Activated naive CD8-positive, alpha-beta T cell treated with anti-CD3 and anti-CD28 coated beads, Interleukin-2, amount 10 ng/mL, durations not matched to agents 7 days and 5 days (primary cell): ENCODE data around the gene IL17D. TPM values are rescaled to one million over a fixed set of nuclear protein-coding genes. Genes with fewer than 3 reads are reported as not detected.
"Not testable (repeated sequence)": the region's sequence is repeated elsewhere in the genome, so short reads cannot be mapped to it uniquely, and the experiment has no call there.

Experiments used
- ATAC-seq: fragments of 150-1000 bp; cut with Tn5 transposase; one replicate; pipeline ENCODE4 v1.10.0; 2021; ENCODE audit warnings: low read depth, moderate library complexity
- POLR2A ChIA-PET: fragments of 350-600 bp; sonication (Branson Sonifier 250); formaldehyde crosslinking; loops from one replicate; lab custom pipeline; 2021; ENCODE audit warnings: antibody characterized with exemption; lab: Charles Lee
- DNase-seq: peaks from one replicate; pipeline ENCODE4 v3.0.0; 2021
- H3K27ac Mint-ChIP-seq: one replicate; pipeline ENCODE4 v1.8.0; 2022; ENCODE audit warnings: mild to moderate bottlenecking, mixed read lengths
- H3K27me3 Mint-ChIP-seq: one replicate; pipeline ENCODE4 v1.8.0; 2022; ENCODE audit warnings: mild to moderate bottlenecking, moderate library complexity, mixed read lengths
- H3K36me3 Mint-ChIP-seq: one replicate; pipeline ENCODE4 v1.8.0; 2021; ENCODE audit warnings: mild to moderate bottlenecking, mixed read lengths
- H3K4me1 Mint-ChIP-seq: one replicate; pipeline ENCODE4 v1.8.0; 2021; ENCODE audit warnings: mixed read lengths
- H3K4me3 Mint-ChIP-seq: one replicate; pipeline ENCODE4 v1.8.0; 2022; ENCODE audit warnings: mild to moderate bottlenecking, moderate library complexity, mixed read lengths
- H3K9me3 Mint-ChIP-seq: one replicate; pipeline ENCODE4 v1.8.0; 2021; ENCODE audit warnings: mixed read lengths
- total RNA-seq, 2 experiments: library from RNA; stranded (reverse); gene quantifications; one replicate each; pipeline ENCODE4 v1.2.3, GENCODE V29; 2021

IL17D gene
- total RNA-seq, 2 experiments from 2014 or later, result not detected

DNA sequence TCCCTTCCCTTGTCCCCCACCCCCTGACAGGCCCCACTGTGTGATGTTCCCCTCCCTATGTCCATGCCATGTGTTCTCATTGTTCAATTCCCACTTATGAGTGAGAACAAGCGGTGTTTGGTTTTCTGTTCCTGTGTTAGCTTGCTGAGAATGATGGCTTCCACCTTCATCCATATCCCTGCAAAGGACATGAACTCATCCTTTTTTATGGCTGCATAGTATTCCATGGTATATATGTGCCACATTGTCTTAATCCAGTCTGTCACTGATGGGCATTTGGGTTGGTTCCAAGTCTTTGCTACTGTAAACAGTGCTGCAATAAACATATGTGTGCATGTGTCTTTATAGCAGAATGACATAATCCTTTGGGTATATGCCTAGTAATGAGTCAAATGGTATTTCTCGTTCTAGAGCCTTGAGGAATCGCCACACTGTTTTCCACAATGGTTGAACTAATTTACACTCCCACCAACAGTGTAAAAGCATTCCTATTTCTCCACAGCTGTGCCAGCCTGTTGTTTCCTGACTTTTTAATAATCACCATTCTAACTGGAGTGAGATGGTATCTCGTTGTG lies 40.4 kb downstream of the IL17D start:
- POLR2A ChIA-PET, H3K4me1 Mint-ChIP-seq, H3K27me3 Mint-ChIP-seq, DNase-seq, H3K27ac Mint-ChIP-seq, ATAC-seq, H3K4me3 Mint-ChIP-seq: not testable (repeated sequence)
- peaks cover 13% of the 10 kb centered on the region for H3K9me3 Mint-ChIP-seq
- peaks cover 14% of the 10 kb centered on the region for H3K36me3 Mint-ChIP-seq

DNA sequence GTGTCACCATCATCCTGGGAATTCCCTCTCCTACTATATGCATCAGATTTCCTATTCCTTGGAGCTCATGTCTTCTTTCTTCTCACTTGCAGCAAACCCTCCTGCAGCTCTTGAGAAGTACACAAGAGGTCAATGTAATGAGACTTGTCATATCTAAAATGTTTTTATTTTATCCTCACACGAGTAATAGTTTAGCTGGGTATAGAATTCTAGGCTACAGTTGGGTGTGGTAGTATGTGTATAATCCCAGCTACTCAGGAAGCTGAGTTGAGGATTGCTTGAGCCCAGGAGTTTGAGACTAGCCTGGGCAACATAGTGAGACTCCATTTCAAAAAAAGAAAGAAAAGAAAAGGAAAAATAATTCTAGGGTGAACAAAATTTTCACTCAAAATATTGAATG lies 45.9 kb downstream of the IL17D start:
- no peak overlapping the region for H3K4me3 Mint-ChIP-seq

DNA sequence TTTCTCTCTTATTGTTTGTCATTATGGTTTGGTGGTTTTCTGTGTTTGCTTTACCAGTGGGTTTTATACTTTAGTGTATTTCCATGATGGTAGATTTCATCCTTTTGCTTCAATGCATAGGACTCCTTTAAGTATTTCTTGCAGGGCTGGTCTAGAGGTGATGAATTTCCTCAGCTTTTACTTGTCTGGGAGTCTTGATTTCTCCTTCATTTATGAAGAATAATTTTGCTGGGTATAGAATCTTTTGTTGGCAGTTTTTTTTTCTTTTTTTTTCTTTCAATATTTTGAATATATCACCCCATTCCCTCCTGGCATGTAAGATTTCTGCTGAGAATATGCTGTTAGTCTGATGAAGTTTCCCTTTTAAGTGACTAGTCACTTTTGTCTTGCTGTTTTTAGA lies 50.5 kb downstream of the IL17D start:
- Mint-ChIP-seq H3K27ac (no peak overlapping the region), H3K4me1 (no peaks in the 10 kb centered on the region), H3K36me3 (peaks cover 55% of the 10 kb centered on the region), H3K4me3 (no peak overlapping the region), H3K27me3 (no peaks in the 10 kb centered on the region), H3K9me3 (peaks cover 41% of the 10 kb centered on the region)
- POLR2A ChIA-PET, result no interaction called here
- no peak for ATAC-seq
- no peak for DNase-seq

More for the DNA sequence above, 45.9 kb downstream of the IL17D start:
- Mint-ChIP-seq H3K4me1 (no peaks in the 10 kb centered on the region), H3K36me3 (peaks cover 36% of the 10 kb centered on the region), H3K9me3 (peaks cover 44% of the 10 kb centered on the region), H3K27ac (no peak overlapping the region), H3K27me3 (no peaks in the 10 kb centered on the region)
- POLR2A ChIA-PET, result no interaction called here
- ATAC-seq (no peak), DNase-seq (no peak)

DNA sequence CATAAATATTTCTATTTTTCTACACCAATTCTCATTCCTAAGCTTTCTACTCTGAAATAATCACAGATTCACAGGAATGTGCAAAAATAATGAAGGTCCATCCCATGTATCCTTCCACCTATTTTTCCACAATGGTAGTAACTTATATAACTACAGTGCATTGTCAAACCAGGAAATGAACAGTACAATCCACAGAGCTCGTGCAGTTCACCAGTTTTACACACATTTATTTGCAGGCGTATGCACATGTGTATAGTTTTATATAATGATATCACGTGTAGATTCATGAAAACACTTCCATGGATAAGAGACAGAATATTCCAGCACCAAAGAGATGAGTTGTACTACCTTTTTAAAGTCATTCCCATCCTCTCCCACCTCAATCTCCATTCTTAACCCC lies 57.4 kb downstream of the IL17D start:
- POLR2A ChIA-PET, result no interaction called here
- DNase-seq, result no peak

DNA sequence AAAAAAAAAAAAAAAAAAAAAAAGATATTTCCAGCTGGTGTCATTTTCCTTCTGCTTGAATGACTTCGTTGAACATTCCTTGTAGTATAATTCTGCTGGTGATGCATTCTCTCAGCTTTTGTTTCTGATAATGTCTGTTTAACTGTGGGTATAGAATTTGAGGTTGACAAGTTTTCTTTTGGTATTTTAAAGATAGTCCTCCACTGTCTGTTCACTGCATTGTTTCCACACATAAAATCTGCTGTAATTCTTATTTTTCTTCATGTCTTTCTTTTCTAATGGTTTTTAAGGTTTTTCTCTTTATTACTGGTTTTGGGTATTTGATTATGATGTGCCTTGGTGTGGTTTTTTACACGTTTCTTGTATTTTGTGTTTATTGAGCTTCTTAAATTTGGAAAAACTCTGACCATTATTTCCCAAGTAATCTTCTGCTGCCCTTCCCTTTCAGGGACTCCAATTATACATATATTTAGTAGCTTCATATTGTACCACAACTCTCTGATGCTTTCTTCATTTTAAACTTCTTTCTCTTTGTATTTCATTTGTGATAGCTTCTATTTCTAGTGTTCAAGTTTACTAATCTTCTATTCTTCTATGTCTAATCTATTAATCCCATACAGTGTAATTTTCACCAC lies 63.9 kb downstream of the IL17D start:
- H3K4me1 Mint-ChIP-seq, result peaks cover 10% of the 10 kb centered on the region
- H3K27me3 Mint-ChIP-seq, result no peaks in the 10 kb centered on the region
- H3K9me3 Mint-ChIP-seq, result peaks cover 22% of the 10 kb centered on the region
- ATAC-seq (no peak), DNase-seq (no peak)
- H3K36me3 Mint-ChIP-seq, result peaks cover 43% of the 10 kb centered on the region
- POLR2A ChIA-PET, result interaction anchor here (0.7 kb wide), 1 partner anchor 10 kb away, joined by 5 read pairs; no protein-coding TSS in a partner anchor
- no peak overlapping the region for H3K4me3 Mint-ChIP-seq
- no peak overlapping the region for H3K27ac Mint-ChIP-seq

More for the DNA sequence above, 57.4 kb downstream of the IL17D start:
- no peak overlapping the region for H3K27ac Mint-ChIP-seq
- H3K4me3 Mint-ChIP-seq, result no peak overlapping the region
- peaks cover 20% of the 10 kb centered on the region for H3K36me3 Mint-ChIP-seq
- H3K9me3 Mint-ChIP-seq, result peaks cover 6% of the 10 kb centered on the region
- no peak for ATAC-seq
- no peaks in the 10 kb centered on the region for H3K4me1 Mint-ChIP-seq
- no peaks in the 10 kb centered on the region for H3K27me3 Mint-ChIP-seq

DNA sequence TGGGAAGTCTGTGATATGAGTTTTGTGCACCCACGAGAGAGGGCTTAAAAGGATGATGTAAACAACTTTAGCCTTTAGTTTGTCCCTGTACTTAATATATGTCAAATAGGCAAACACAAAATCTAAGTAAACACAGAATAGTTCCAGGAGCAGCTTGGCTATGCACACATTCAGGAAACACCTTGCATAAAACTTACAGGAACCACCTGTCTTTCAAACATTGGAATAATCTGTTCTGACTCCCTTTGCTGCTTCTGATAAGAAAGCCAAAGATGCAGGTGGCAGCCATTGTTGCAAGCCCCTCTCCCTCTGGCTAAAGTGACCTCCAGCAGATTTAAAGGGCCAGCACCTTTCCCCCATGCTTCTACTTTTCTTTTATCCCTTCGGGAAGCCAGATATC lies 65.6 kb downstream of the IL17D start:
- DNase-seq (no peak), ATAC-seq (no peak)
- POLR2A ChIA-PET, result no interaction called here
- Mint-ChIP-seq H3K4me1 (peaks cover 20% of the 10 kb centered on the region), H3K9me3 (peaks cover 22% of the 10 kb centered on the region), H3K36me3 (peaks cover 43% of the 10 kb centered on the region), H3K4me3 (no peak overlapping the region), H3K27ac (no peak overlapping the region), H3K27me3 (no peaks in the 10 kb centered on the region)

DNA sequence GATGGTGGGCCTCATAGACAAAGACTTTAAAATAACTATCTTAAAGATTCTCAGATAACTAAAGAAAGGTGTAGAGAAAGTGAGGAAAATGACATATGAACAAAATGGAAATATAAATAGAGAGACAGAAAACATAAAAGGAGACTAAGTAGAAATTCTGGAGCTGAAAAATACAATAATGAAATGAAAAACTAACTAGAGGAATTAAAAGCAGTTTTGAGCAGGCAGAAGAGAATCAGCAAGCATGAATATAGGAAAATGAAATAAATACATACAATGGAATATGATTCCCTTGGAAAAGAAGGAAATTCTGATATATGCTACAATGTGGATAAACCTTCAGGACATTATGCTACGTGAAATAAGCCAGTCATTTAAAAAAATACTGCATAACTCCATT lies 66.3 kb downstream of the IL17D start:
- Mint-ChIP-seq H3K27me3 (no peaks in the 10 kb centered on the region), H3K9me3 (peaks cover 22% of the 10 kb centered on the region), H3K36me3 (peaks cover 43% of the 10 kb centered on the region), H3K27ac (no peak overlapping the region), H3K4me1 (peaks cover 25% of the 10 kb centered on the region), H3K4me3 (no peak overlapping the region)
- POLR2A ChIA-PET, result no interaction called here
- ATAC-seq (no peak), DNase-seq (no peak)

Other genes starting within 250 kb of the IL17D start
- gene CRYL1, start 177.8 kb upstream of the IL17D start, total RNA-seq, result 10 to 100 TPM; 14.9 to 16.5 TPM
- gene IFT88, start 136.5 kb upstream of the IL17D start, total RNA-seq, result 1 to 10 TPM; 6.6 to 7.7 TPM
- gene EEF1AKMT1, start 70.3 kb downstream of the IL17D start, total RNA-seq, result 1 to 10 TPM; 7.1 to 9.0 TPM
- gene XPO4, start 199.0 kb downstream of the IL17D start, total RNA-seq, result 10 to 100 TPM; 18.9 to 20.9 TPM